Lower leg skin (tissue), 4 donors: ENCODE data around the gene TP53AIP1. TPM values are rescaled to one million over a fixed set of nuclear protein-coding genes. Genes with fewer than 3 reads are reported as not detected.
A peak's percentile ranks its signal among the peaks of the same experiment; 100 is the strongest.

Source experiments
- DNase-seq, 2 donors: peaks; one replicate each; pipeline ENCODE4 v3.0.0-alpha.2; 2019; ENCODE audit warnings: low spot score in 2 of 2
- H3K4me3 ChIP-seq: fragments of 200-600 bp; sonication (generic); 2 replicates; pipeline ENCODE4 v1.5.1; 2017; ENCODE audit warnings: mild to moderate bottlenecking, low read depth; ENCODE audit not compliant: poor library complexity, severe bottlenecking
- CTCF ChIP-seq, 3 donors: fragments of 450-650 bp; IDR thresholded peaks; one replicate each; pipeline ENCODE4 v1.5.1; 2016; ENCODE audit warnings: antibody characterized with exemption in 3 of 3, mild to moderate bottlenecking in 3 of 3, moderate library complexity in 2 of 3
- POLR2A ChIP-seq, 2 donors: fragments of 450-650 bp; IDR thresholded peaks; one replicate each; pipeline ENCODE4 v1.6.1; 2016 to 2017; ENCODE audit warnings: antibody characterized with exemption in 2 of 2, mild to moderate bottlenecking in 1 of 2, moderate library complexity in 1 of 2
- WGBS, 2 donors: methylation state at CpG; one replicate each; pipeline ENCODE4 v1.1.5; 2018; 5-methylcytosine and 5-hydroxymethylcytosine counted together
- intact Hi-C: fragments of 100-400 bp; cut with DNase I; formaldehyde crosslinking; loops from one replicate; pipeline ENCODE4 v1.15.0; 2023; ENCODE audit warnings: low total_unique reads
- total RNA-seq, 4 donors: library from RNA; depleted of rRNA; stranded (reverse); fragments of >200 nt; gene quantifications; one replicate each; pipeline ENCODE4 v1.1.0, GENCODE V29; 2016

Gene TP53AIP1
- total RNA-seq, 4 donors from 2014 or later, result 9.2 to 17.3 (median 16.2) TPM

GRCh38 chr11:128909438-128910125 lies 33.1 kb downstream of the TP53AIP1 start:
- TF ChIP-seq CTCF (IDR thresholded peaks at IDR 0.05) (no peak), POLR2A (IDR thresholded peaks at IDR 0.05) (no peak)
- peak in 1 of 2 donors; percentile 53 for DNase-seq
- WGBS, 2 donors, result 44 to 52% methylated on average over 8 of the region's 8 CpGs
- intact Hi-C loops, result no loop called here
- H3K4me3 ChIP-seq, result no peak overlapping the region

- 15 to 19% methylated on average over 12 of the region's 12 CpGs for WGBS, 2 donors
- H3K4me3 ChIP-seq, result no peak overlapping the region
- TF ChIP-seq POLR2A (IDR thresholded peaks at IDR 0.05) (no peak), CTCF (IDR thresholded peaks at IDR 0.05) (no peak)
- DNase-seq, result peak; percentile 79 to 94
- intact Hi-C loops, result no loop called here
Measured at GRCh38 chr11:128908391-128909246, 34.1 kb downstream of the TP53AIP1 start.

GRCh38 chr11:128907585-128907984 lies 35.1 kb downstream of the TP53AIP1 start:
- no peak for TF ChIP-seq CTCF (IDR thresholded peaks at IDR 0.05)
- no peak for TF ChIP-seq POLR2A (IDR thresholded peaks at IDR 0.05)
- H3K4me3 ChIP-seq, result no peak overlapping the region
- intact Hi-C loops, result no loop called here
- no peak for DNase-seq
- WGBS, 2 donors, result 86 to 87% methylated on average over 4 of the region's 4 CpGs

GRCh38 chr11:128906185-128907050 lies 36.3 kb downstream of the TP53AIP1 start:
- no peak overlapping the region for H3K4me3 ChIP-seq
- 64 to 74% methylated on average over 8 of the region's 8 CpGs for WGBS, 2 donors
- no peak for DNase-seq
- no peak for TF ChIP-seq CTCF (IDR thresholded peaks at IDR 0.05)
- no peak for TF ChIP-seq POLR2A (IDR thresholded peaks at IDR 0.05)
- intact Hi-C loops, result no loop called here

- no peak for DNase-seq
- no peak for TF ChIP-seq POLR2A (IDR thresholded peaks at IDR 0.05)
- no peak for TF ChIP-seq CTCF (IDR thresholded peaks at IDR 0.05)
- peak overlapping the region; percentile 38 for H3K4me3 ChIP-seq
- intact Hi-C loops, result no loop called here
- WGBS, 2 donors, result 1 to 3% methylated on average over 40 to 45 of the region's 45 CpGs
Measured at GRCh38 chr11:128905345-128906184, 37.1 kb downstream of the TP53AIP1 start.
